ENCODE data around the gene EPGN. TPM values are rescaled to one million over a fixed set of nuclear protein-coding genes. Genes with fewer than 3 reads are reported as not detected.

EPGN gene
- polyA plus RNA-seq, 1 donor (not counting 4 experiments of a cell fraction or from before 2014, with no cell fraction given) = 330 TPM

- Histone ChIP-seq H3K27me3 (ENCODE audit: control insufficient read depth, extremely low read depth, insufficient read depth, low read length) (no peaks in the 10 kb centered on the region), H3K4me1 (ENCODE audit: control insufficient read depth, extremely low read depth, insufficient read depth, low read length) (no peaks in the 10 kb centered on the region), H3K27ac (ENCODE audit: control insufficient read depth, insufficient read depth, low read length) (no peak overlapping the region), H2AFZ (ENCODE audit: control insufficient read depth, low read length) (no peak overlapping the region), H3K4me2 (ENCODE audit: control insufficient read depth, extremely low read depth, insufficient read depth, low read depth, low read length) (no peak overlapping the region), H3K4me3 (ENCODE audit: control insufficient read depth in 2 of 3, extremely low read depth in 1 of 3, insufficient read depth in 2 of 3, low read depth in 1 of 3, low read length in 3 of 3) (no peak overlapping the region), H4K20me1 (ENCODE audit: control insufficient read depth, extremely low read depth, insufficient read depth, low read length) (no peaks in the 10 kb centered on the region), H3K36me3 (ENCODE audit: control insufficient read depth in 2 of 2, extremely low read depth in 1 of 2, insufficient read depth in 2 of 2, low read length in 2 of 2) (peaks cover 0 to 4% of the 10 kb centered on the region in 2 experiments), H3K9me3 (ENCODE audit: control insufficient read depth, low read depth, low read length) (peaks cover 2% of the 10 kb centered on the region), H3K9ac (ENCODE audit: control insufficient read depth, extremely low read depth, insufficient read depth, low read length) (no peak overlapping the region), H3K9me1 (ENCODE audit: control insufficient read depth, extremely low read depth, insufficient read depth, low read length) (no peaks in the 10 kb centered on the region), H3K79me2 (ENCODE audit: control insufficient read depth, insufficient read depth, low read length) (no peaks in the 10 kb centered on the region)
- DNase-seq (ENCODE audit: low read depth, low spot score) (no peak), FAIRE-seq (no peak)
- TF ChIP-seq EZH2 (IDR thresholded peaks at IDR 0.05; ENCODE audit: low read length) = no peak
- TF ChIP-seq CTCF (optimal IDR thresholded peaks at IDR 0.05 in 1 of 3, IDR thresholded peaks at IDR 0.05 in 1 of 3, conservative IDR thresholded peaks at IDR 0.05 in 1 of 3; ENCODE audit: extremely low read depth in 1 of 3, insufficient read depth in 2 of 3, low read length in 3 of 3) = no peak
- dilution Hi-C loops (cut with MboI; ENCODE audit: extremely low pct_ligation_motif_present, low sequenced_read_pairs) = no loop called here
Observed at GRCh38 chr4:74344031-74344430, 35.8 kb downstream of the EPGN start.

GRCh38 chr4:74353858-74354257, 45.6 kb downstream of the EPGN start:
- TF ChIP-seq EZH2 (IDR thresholded peaks at IDR 0.05; ENCODE audit: low read length) = no peak
- TF ChIP-seq CTCF (optimal IDR thresholded peaks at IDR 0.05 in 1 of 3, IDR thresholded peaks at IDR 0.05 in 1 of 3, conservative IDR thresholded peaks at IDR 0.05 in 1 of 3; ENCODE audit: extremely low read depth in 1 of 3, insufficient read depth in 2 of 3, low read length in 3 of 3) = no peak
- H3K4me1 ChIP-seq (ENCODE audit: control insufficient read depth, extremely low read depth, insufficient read depth, low read length) = peaks cover 15% of the 10 kb centered on the region
- no peaks in the 10 kb centered on the region for H3K9me3 ChIP-seq (ENCODE audit: control insufficient read depth, low read depth, low read length)
- H3K79me2 ChIP-seq (ENCODE audit: control insufficient read depth, insufficient read depth, low read length) = peaks cover 3% of the 10 kb centered on the region
- DNase-seq (ENCODE audit: low read depth, low spot score) (no peak), FAIRE-seq (no peak)
- no peak overlapping the region for H3K4me3 ChIP-seq (ENCODE audit: control insufficient read depth in 2 of 3, extremely low read depth in 1 of 3, insufficient read depth in 2 of 3, low read depth in 1 of 3, low read length in 3 of 3)
- dilution Hi-C loops (cut with MboI; ENCODE audit: extremely low pct_ligation_motif_present, low sequenced_read_pairs) = no loop called here
- no peaks in the 10 kb centered on the region for H3K27me3 ChIP-seq (ENCODE audit: control insufficient read depth, extremely low read depth, insufficient read depth, low read length)
- no peaks in the 10 kb centered on the region for H4K20me1 ChIP-seq (ENCODE audit: control insufficient read depth, extremely low read depth, insufficient read depth, low read length)
- H3K36me3 ChIP-seq (ENCODE audit: control insufficient read depth in 2 of 2, extremely low read depth in 1 of 2, insufficient read depth in 2 of 2, low read length in 2 of 2) = no peaks in the 10 kb centered on the region
- H2AFZ ChIP-seq (ENCODE audit: control insufficient read depth, low read length) = no peak overlapping the region
- H3K27ac ChIP-seq (ENCODE audit: control insufficient read depth, insufficient read depth, low read length) = no peak overlapping the region
- H3K4me2 ChIP-seq (ENCODE audit: control insufficient read depth, extremely low read depth, insufficient read depth, low read depth, low read length) = no peak overlapping the region
- H3K9me1 ChIP-seq (ENCODE audit: control insufficient read depth, extremely low read depth, insufficient read depth, low read length) = no peaks in the 10 kb centered on the region
- H3K9ac ChIP-seq (ENCODE audit: control insufficient read depth, extremely low read depth, insufficient read depth, low read length) = no peak overlapping the region
